ENCODE data around the gene RNF5.

- TF ChIP-seq POLR2AphosphoS5 (IDR thresholded peaks at IDR 0.05): no peak
- no peak for TF ChIP-seq CTCF (IDR thresholded peaks at IDR 0.05)
These were observed 31.5 kb upstream of the RNF5 start for GRCh38 chr6:32146687-32147086.
